Uterus (tissue), 4 donors: ENCODE data around the gene PIGN. TPM values are rescaled to one million over a fixed set of nuclear protein-coding genes. Genes with fewer than 3 reads are reported as not detected.

Experiments
- DNase-seq, 2 donors: peaks; one replicate each; pipeline ENCODE4 v3.0.0-alpha.2; 2019 to 2020
- H3K27ac ChIP-seq, 2 donors: fragments of 200-600 bp; sonication (generic); 1 replicate in 1 of 2; 2 replicates in 1 of 2; pipeline ENCODE4 v1.5.1; 2016 to 2018
- H3K27me3 ChIP-seq, 2 donors: fragments of 200-600 bp; sonication (generic); one replicate each; pipeline ENCODE4 v1.5.1; 2018 to 2019; ENCODE audit warnings: control low read depth in 1 of 2
- H3K36me3 ChIP-seq, 2 donors: fragments of 200-600 bp; sonication (generic); one replicate each; pipeline ENCODE4 v1.5.1; 2019; ENCODE audit warnings: control low read depth in 1 of 2
- H3K4me1 ChIP-seq, 2 donors: fragments of 200-600 bp; sonication (generic); one replicate each; pipeline ENCODE4 v1.5.1; 2018 to 2019; ENCODE audit warnings: control low read depth in 1 of 2
- H3K4me3 ChIP-seq, 2 donors: fragments of 200-600 bp; sonication (generic); 1 replicate in 1 of 2; 2 replicates in 1 of 2; pipeline ENCODE4 v1.5.1; 2018 to 2019; ENCODE audit warnings: mild to moderate bottlenecking in 1 of 2
- H3K9me3 ChIP-seq, 2 donors: fragments of 200-600 bp; sonication (generic); one replicate each; pipeline ENCODE4 v1.5.1; 2019; ENCODE audit warnings: control low read depth in 1 of 2
- CTCF ChIP-seq, 4 experiments: fragments of 200-600 bp in 2 of 4; fragments of 450-650 bp in 2 of 4; sonication (generic) in 2 of 4; IDR thresholded peaks; one replicate each; pipeline ENCODE4 v1.5.1; 2016 to 2019; ENCODE audit warnings: antibody characterized with exemption in 4 of 4, mild to moderate bottlenecking in 2 of 4, moderate library complexity in 1 of 4
- POLR2A ChIP-seq, 2 donors: fragments of 450-650 bp; IDR thresholded peaks; one replicate each; pipeline ENCODE4 v1.6.1; 2016; ENCODE audit warnings: antibody characterized with exemption in 2 of 2, mild to moderate bottlenecking in 1 of 2, moderate library complexity in 1 of 2
- intact Hi-C: fragments of 100-400 bp; cut with DNase I; formaldehyde crosslinking; loops from one replicate; pipeline ENCODE4 v1.15.1; 2023; ENCODE audit warnings: low total_unique reads
- total RNA-seq, 4 donors: library from RNA; depleted of rRNA in 3 of 4; stranded (reverse); fragments of >200 nt in 3 of 4; gene quantifications; one replicate each; pipeline versions ENCODE4 v1.1.0 to v1.2.4, GENCODE V29; 2014 to 2023
- donor health status: DM: yes; HTN: yes; CAD: no.

PIGN gene
- total RNA-seq, 4 donors from 2014 or later = 11.5 to 86.7 (median 30.2) TPM

GRCh38 chr18:61995618-61996017 lies 191.2 kb downstream of the PIGN start:
- H3K4me3 ChIP-seq = no peak overlapping the region
- TF ChIP-seq CTCF (IDR thresholded peaks at IDR 0.05) (no peak), POLR2A (IDR thresholded peaks at IDR 0.05) (no peak)
- H3K27ac ChIP-seq = no peak overlapping the region
- H3K9me3 ChIP-seq = no peaks in the 10 kb centered on the region
- intact Hi-C loops = no loop called here
- no peaks in the 10 kb centered on the region for H3K27me3 ChIP-seq
- no peak for DNase-seq
- H3K4me1 ChIP-seq = peaks cover 7 to 9% of the 10 kb centered on the region in 2 donors
- H3K36me3 ChIP-seq = no peaks in the 10 kb centered on the region

- Histone ChIP-seq H3K4me3 (no peak overlapping the region), H3K9me3 (no peaks in the 10 kb centered on the region), H3K4me1 (peaks cover 7 to 9% of the 10 kb centered on the region in 2 donors), H3K27me3 (no peaks in the 10 kb centered on the region), H3K27ac (no peak overlapping the region), H3K36me3 (no peaks in the 10 kb centered on the region)
- DNase-seq = no peak
- no peak for TF ChIP-seq CTCF (IDR thresholded peaks at IDR 0.05)
- TF ChIP-seq POLR2A (IDR thresholded peaks at IDR 0.05) = no peak
- intact Hi-C loops = no loop called here
Measured at GRCh38 chr18:61993831-61994230, 193.0 kb downstream of the PIGN start.

- intact Hi-C loops = no loop called here
- Histone ChIP-seq H3K36me3 (no peaks in the 10 kb centered on the region), H3K27me3 (no peaks in the 10 kb centered on the region), H3K4me1 (peaks cover 7 to 9% of the 10 kb centered on the region in 2 donors), H3K9me3 (no peaks in the 10 kb centered on the region), H3K27ac (peak overlapping the region; percentile 60 to 63), H3K4me3 (no peak overlapping the region)
- DNase-seq = no peak
- TF ChIP-seq CTCF (IDR thresholded peaks at IDR 0.05) (no peak), POLR2A (IDR thresholded peaks at IDR 0.05) (no peak)
Measured at GRCh38 chr18:61992923-61993322, 193.9 kb downstream of the PIGN start.

GRCh38 chr18:61992285-61992684 lies 194.6 kb downstream of the PIGN start:
- intact Hi-C loops = no loop called here
- no peaks in the 10 kb centered on the region for H3K36me3 ChIP-seq
- H3K4me1 ChIP-seq = peaks cover 7 to 9% of the 10 kb centered on the region in 2 donors
- H3K27ac ChIP-seq = peak overlapping the region; percentile 60 to 63
- no peaks in the 10 kb centered on the region for H3K9me3 ChIP-seq
- no peak overlapping the region for H3K4me3 ChIP-seq
- no peaks in the 10 kb centered on the region for H3K27me3 ChIP-seq
- TF ChIP-seq CTCF (IDR thresholded peaks at IDR 0.05) (no peak), POLR2A (IDR thresholded peaks at IDR 0.05) (no peak)
- DNase-seq = no peak

GRCh38 chr18:61991836-61992235 lies 195.0 kb downstream of the PIGN start:
- Histone ChIP-seq H3K27ac (peak overlapping the region; percentile 60 to 63), H3K4me3 (no peak overlapping the region), H3K36me3 (no peaks in the 10 kb centered on the region), H3K9me3 (no peaks in the 10 kb centered on the region), H3K4me1 (peaks cover 7 to 9% of the 10 kb centered on the region in 2 donors), H3K27me3 (no peaks in the 10 kb centered on the region)
- no peak for DNase-seq
- intact Hi-C loops = no loop called here
- TF ChIP-seq CTCF (IDR thresholded peaks at IDR 0.05) (no peak), POLR2A (IDR thresholded peaks at IDR 0.05) (no peak)
